Aorta (tissue), 5 donors: ENCODE measurements around the gene VPS36. TPM values are rescaled to one million over a fixed set of nuclear protein-coding genes. Genes with fewer than 3 reads are reported as not detected.

Source experiments
- ATAC-seq: fragments of 200-7000 bp; cut with Tn5 transposase; one replicate; pipeline ENCODE4 v1.9.1; 2022; ENCODE audit warnings: moderate library complexity; ENCODE audit not compliant: low FRiP score
- DNase-seq, 2 donors: peaks; one replicate each; pipeline ENCODE4 v3.0.0-alpha.2; 2020
- H3K27ac ChIP-seq, 2 donors: one replicate each; pipeline ENCODE4 v1.5.1; 2013; ENCODE audit warnings: low read length in 2 of 2, mild to moderate bottlenecking in 2 of 2, moderate library complexity in 2 of 2, control low read depth in 1 of 2, inconsistent platforms in 1 of 2, low read depth in 1 of 2
- H3K27me3 ChIP-seq, 2 donors: one replicate each; pipeline ENCODE4 v1.6.1; 2013; ENCODE audit warnings: control low read depth in 1 of 2, low read length in 1 of 2, mild to moderate bottlenecking in 1 of 2, moderate library complexity in 1 of 2; ENCODE audit not compliant: insufficient read depth in 2 of 2, control insufficient read depth in 1 of 2
- H3K36me3 ChIP-seq, 2 donors: one replicate each; pipeline ENCODE4 v1.6.1; 2013; ENCODE audit warnings: control low read depth in 1 of 2, low read length in 1 of 2, mild to moderate bottlenecking in 1 of 2; ENCODE audit not compliant: insufficient read depth in 2 of 2, control insufficient read depth in 1 of 2
- H3K4me1 ChIP-seq, 2 donors: one replicate each; pipeline ENCODE4 v1.6.1; 2013; ENCODE audit warnings: low read length in 2 of 2, control low read depth in 1 of 2, mild to moderate bottlenecking in 1 of 2, moderate library complexity in 1 of 2; ENCODE audit not compliant: insufficient read depth in 2 of 2, control insufficient read depth in 1 of 2
- H3K4me3 ChIP-seq, 2 donors: one replicate each; pipeline ENCODE4 v1.5.1; 2013; ENCODE audit warnings: low read length in 2 of 2, control low read depth in 1 of 2, mild to moderate bottlenecking in 1 of 2
- H3K9me3 ChIP-seq: one replicate; pipeline ENCODE4 v1.6.1; 2013; ENCODE audit warnings: mild to moderate bottlenecking, low read length; ENCODE audit not compliant: control insufficient read depth
- WGBS, 2 donors: extraction: QIAGEN DNeasy Blood & Tissue Kit; methylation state at CpG; one replicate each; pipeline ENCODE4 v1.1.7; 2013; 5-methylcytosine and 5-hydroxymethylcytosine counted together
- intact Hi-C, 2 donors: fragments of 100-400 bp; cut with DNase I; formaldehyde crosslinking; loops; one replicate each; pipeline versions ENCODE4 v1.14.2 to v1.15.0; 2022
- polyA plus RNA-seq, 2 donors: library from polyadenylated mRNA; stranded (reverse); fragments of 200-250 nt; gene quantifications; one replicate each; pipeline ENCODE4 v1.2.3, GENCODE V29; 2013
- total RNA-seq, 2 donors: library from RNA; stranded (reverse); fragmentation: NEBNext Ultra II Directional; extraction: Animal tissue kit (Norgen Biotek cat#: 25700); gene quantifications; one replicate each; pipeline ENCODE4 v1.2.1, GENCODE V29; 2021
- donor health status: healthy with polysubstance abuse.
- donor health status: Bipolar disorder and iron deficiency.
- donor health status: DM: no; HTN: no; CAD: no.
- donor health status: DM: no; HTN: no; CAD: no.
- donor health status: DM: yes; HTN: yes; CAD: no.

VPS36 gene
- total and polyA plus RNA-seq, 4 donors = 20.4 to 54.3 (median 34.0) TPM

- peaks cover 0 to 1% of the 10 kb centered on the region in 2 donors for H3K36me3 ChIP-seq
- intact Hi-C loops = no loop called here
- H3K4me1 ChIP-seq = no peaks in the 10 kb centered on the region
- no peak overlapping the region for H3K4me3 ChIP-seq
- H3K27ac ChIP-seq = no peak overlapping the region
- 73 to 85% methylated on average over 4 of the region's 4 CpGs for WGBS, 2 donors
- no peaks in the 10 kb centered on the region for H3K27me3 ChIP-seq
- no peak for ATAC-seq
- no peaks in the 10 kb centered on the region for H3K9me3 ChIP-seq
- DNase-seq = no peak
Measured at GRCh38 chr13:52463526-52463925, 13.1 kb upstream of the VPS36 start.

- ATAC-seq = no peak
- no peaks in the 10 kb centered on the region for H3K9me3 ChIP-seq
- no peak overlapping the region for H3K4me3 ChIP-seq
- intact Hi-C loops = no loop called here
- no peak for DNase-seq
- H3K4me1 ChIP-seq = no peaks in the 10 kb centered on the region
- H3K27me3 ChIP-seq = no peaks in the 10 kb centered on the region
- H3K27ac ChIP-seq = no peak overlapping the region
- H3K36me3 ChIP-seq = no peaks in the 10 kb centered on the region
- 76 to 84% methylated on average over 3 of the region's 3 CpGs for WGBS, 2 donors
Measured at GRCh38 chr13:52461265-52461664, 10.8 kb upstream of the VPS36 start.

GRCh38 chr13:52459668-52460067 lies 9.2 kb upstream of the VPS36 start:
- Histone ChIP-seq H3K27ac (no peak overlapping the region), H3K27me3 (no peaks in the 10 kb centered on the region), H3K4me3 (no peak overlapping the region), H3K4me1 (no peaks in the 10 kb centered on the region), H3K9me3 (no peaks in the 10 kb centered on the region), H3K36me3 (no peaks in the 10 kb centered on the region)
- DNase-seq (no peak), ATAC-seq (no peak)
- 57 to 60% methylated on average over 6 of the region's 6 CpGs for WGBS, 2 donors
- intact Hi-C loops = loop anchor here in 1 of 2 donors (10.0 kb wide), 2 partner anchors 265 to 445 kb away; partner anchors contain the start of genes ALG11 and ATP7B

GRCh38 chr13:52455677-52456041 lies 5.2 kb upstream of the VPS36 start:
- H3K4me1 ChIP-seq = no peaks in the 10 kb centered on the region
- intact Hi-C loops = loop anchor here in 1 of 2 donors (10.0 kb wide), 2 partner anchors 261 to 441 kb away; partner anchors contain the start of genes ALG11 and ATP7B
- no peaks in the 10 kb centered on the region for H3K36me3 ChIP-seq
- H3K9me3 ChIP-seq = no peaks in the 10 kb centered on the region
- no peaks in the 10 kb centered on the region for H3K27me3 ChIP-seq
- peak; percentile 83 to 91 for DNase-seq
- WGBS, 2 donors = 0 to 1% methylated on average over 37 of the region's 37 CpGs
- peak overlapping the region; percentile 67 to 72 for H3K4me3 ChIP-seq
- H3K27ac ChIP-seq = peak overlapping the region in 1 of 2 donors; percentile 68
- ATAC-seq = peak; percentile 60

GRCh38 chr13:52454820-52455676 lies 4.6 kb upstream of the VPS36 start, which contains the start of gene CKAP2:
Gene CKAP2 (plus strand): TSS chr13:52455478. CDS start chr13:52455557, 79 bp downstream.
- H3K9me3 ChIP-seq = no peaks in the 10 kb centered on the region
- peak within 1 kb of the TSS in 1 of 2 donors; percentile 68 for H3K27ac ChIP-seq
- intact Hi-C loops = loop anchor here in 1 of 2 donors (10.0 kb wide), 2 partner anchors 260 to 440 kb away; partner anchors contain the start of genes ALG11 and ATP7B
- H3K4me1 ChIP-seq = no peaks in the 10 kb centered on the region
- H3K4me3 ChIP-seq = peak within 1 kb of the TSS; percentile 67 to 72
- no peaks in the 10 kb centered on the region for H3K27me3 ChIP-seq
- DNase-seq = peak; percentile 97
- H3K36me3 ChIP-seq = no peaks in the 10 kb centered on the region
- 0 to 1% methylated on average over 53 to 56 of the region's 56 CpGs for whole genome bisulfite sequencing, 2 donors
- peak; percentile 95 for ATAC-seq

- no peaks in the 10 kb centered on the region for H3K9me3 ChIP-seq
- H3K36me3 ChIP-seq = no peaks in the 10 kb centered on the region
- H3K27ac ChIP-seq = no peak overlapping the region
- no peaks in the 10 kb centered on the region for H3K4me1 ChIP-seq
- DNase-seq (no peak), ATAC-seq (no peak)
- WGBS, 2 donors = 9 to 10% methylated on average over 8 of the region's 8 CpGs
- H3K27me3 ChIP-seq = no peaks in the 10 kb centered on the region
- intact Hi-C loops = loop anchor here in 1 of 2 donors (10.0 kb wide), 2 partner anchors 260 to 440 kb away; partner anchors contain the start of genes ALG11 and ATP7B
- H3K4me3 ChIP-seq = peak overlapping the region in 1 of 2 donors; percentile 72
Measured at GRCh38 chr13:52454459-52454819, 4.0 kb upstream of the VPS36 start.

GRCh38 chr13:52452470-52452869 lies 2.0 kb upstream of the VPS36 start:
- no peak for DNase-seq
- Histone ChIP-seq H3K27me3 (no peaks in the 10 kb centered on the region), H3K4me1 (peaks cover 0 to 4% of the 10 kb centered on the region in 2 donors), H3K27ac (no peak overlapping the region), H3K36me3 (no peaks in the 10 kb centered on the region), H3K4me3 (no peak overlapping the region), H3K9me3 (no peaks in the 10 kb centered on the region)
- intact Hi-C loops = loop anchor here in 1 of 2 donors (10.0 kb wide), 2 partner anchors 258 to 438 kb away; partner anchors contain the start of genes ALG11 and ATP7B
- 71 to 76% methylated on average over 2 of the region's 2 CpGs for WGBS, 2 donors
- ATAC-seq = no peak

- H3K36me3 ChIP-seq = no peaks in the 10 kb centered on the region
- peaks cover 0 to 4% of the 10 kb centered on the region in 2 donors for H3K4me1 ChIP-seq
- no peaks in the 10 kb centered on the region for H3K27me3 ChIP-seq
- H3K9me3 ChIP-seq = no peaks in the 10 kb centered on the region
- ATAC-seq (no peak), DNase-seq (no peak)
- intact Hi-C loops = loop anchor here in 1 of 2 donors (10.0 kb wide), 2 partner anchors 256 to 436 kb away; partner anchors contain the start of genes ALG11 and ATP7B
- H3K4me3 ChIP-seq = no peak overlapping the region
- no peak overlapping the region for H3K27ac ChIP-seq
- WGBS, 2 donors = 81 to 83% methylated on average over 24 of the region's 24 CpGs
Measured at GRCh38 chr13:52451135-52451804, 836 bp upstream of the VPS36 start.
